SU-DHL-6 (cell line): ENCODE data around the gene WNT16.

Experiments
- H2AFZ ChIP-seq: fragments of 200-600 bp; sonication (generic); 2 replicates; pipeline ENCODE4 v1.6.1; 2014; ENCODE audit warnings: low read depth, mild to moderate bottlenecking, moderate library complexity, mixed read lengths, antibody characterized with exemption, low read length; ENCODE audit not compliant: severe bottlenecking
- H3F3A ChIP-seq: fragments of 200-600 bp; shearing (Covaris generic); 2 replicates; pipeline ENCODE4 v1.6.0; 2016; ENCODE audit warnings: antibody characterized with exemption, mild to moderate bottlenecking; ENCODE audit not compliant: insufficient read depth
- H3K27ac ChIP-seq: fragments of 200-600 bp; sonication (generic); 2 replicates; pipeline ENCODE4 v1.5.1; 2016; ENCODE audit warnings: low read depth, mild to moderate bottlenecking, low read length, moderate library complexity, mixed read lengths
- H3K27me3 ChIP-seq: fragments of 200-600 bp; sonication (generic), shearing (Covaris generic); 2 replicates; pipeline ENCODE4 v1.6.0; 2014; ENCODE audit warnings: mild to moderate bottlenecking, low read length
- H3K36me3 ChIP-seq: fragments of 200-600 bp; sonication (generic); 2 replicates; pipeline ENCODE4 v1.6.1; 2014; ENCODE audit warnings: mild to moderate bottlenecking, low read length, mixed read lengths
- H3K4me2 ChIP-seq: fragments of 300-600, 200-600 bp; shearing (Covaris generic), sonication (generic); 2 replicates; pipeline ENCODE4 v1.6.0; 2014; ENCODE audit warnings: low read length, low read depth, mild to moderate bottlenecking; ENCODE audit not compliant: poor library complexity, severe bottlenecking
- H3K4me3 ChIP-seq: fragments of 200-600 bp; sonication (generic); 2 replicates; pipeline ENCODE4 v1.5.1; 2014; ENCODE audit warnings: antibody characterized with exemption, low read length, mild to moderate bottlenecking, mixed read lengths; ENCODE audit not compliant: insufficient read depth, poor library complexity, severe bottlenecking
- H3K79me2 ChIP-seq: fragments of 200-600 bp; sonication (generic); 2 replicates; pipeline ENCODE4 v1.6.1; 2014; ENCODE audit warnings: mild to moderate bottlenecking, low read length, moderate library complexity; ENCODE audit not compliant: insufficient read depth
- H3K9ac ChIP-seq: fragments of 200-600 bp; sonication (generic); 2 replicates; pipeline ENCODE4 v1.7.0; 2014; ENCODE audit warnings: mild to moderate bottlenecking, low read length
- H3K9me2 ChIP-seq: fragments of 200-600 bp; sonication (generic); replicated peaks from 2 replicates; pipeline ENCODE4 v1.6.1; 2014; ENCODE audit warnings: low read length; ENCODE audit not compliant: insufficient read depth
- H3K9me3 ChIP-seq: fragments of 200-600 bp; sonication (generic); 2 replicates; pipeline ENCODE4 v1.6.1; 2014; ENCODE audit warnings: low read length, mixed read lengths; ENCODE audit not compliant: insufficient read depth
- H4K20me1 ChIP-seq: fragments of 200-600 bp; sonication (generic); 2 replicates; pipeline ENCODE4 v1.6.1; 2014; ENCODE audit warnings: low read depth, mild to moderate bottlenecking, antibody characterized with exemption, low read length, moderate library complexity, mixed read lengths
- CTCF ChIP-seq: fragments of 200-600 bp; sonication (generic); IDR thresholded peaks from one replicate; pipeline ENCODE4 v1.5.1; 2017; ENCODE audit warnings: antibody characterized with exemption, mild to moderate bottlenecking, low read length, moderate library complexity; ENCODE audit not compliant: insufficient read depth, poor library complexity, severe bottlenecking
- EZH2phosphoT487 ChIP-seq: fragments of 200-600 bp; sonication (generic), shearing (Covaris generic); conservative IDR thresholded peaks from 2 replicates; pipeline ENCODE4 v1.6.1; 2018; ENCODE audit warnings: mild to moderate bottlenecking, antibody characterized with exemption, low read length, moderate library complexity, mixed read lengths

WNT16 gene

GRCh38 chr7:121341933-121342332 lies 13.1 kb downstream of the WNT16 start:
- H3K9me2 ChIP-seq, result no peaks in the 10 kb centered on the region
- H3K4me2 ChIP-seq, result no peak overlapping the region

GRCh38 chr7:121342631-121343030 lies 13.8 kb downstream of the WNT16 start:
- no peaks in the 10 kb centered on the region for H3K79me2 ChIP-seq
- no peak overlapping the region for H3K4me2 ChIP-seq
- H4K20me1 ChIP-seq, result no peaks in the 10 kb centered on the region
- H3K9me2 ChIP-seq, result no peaks in the 10 kb centered on the region
- H3K4me3 ChIP-seq, result no peak overlapping the region
- H3K27me3 ChIP-seq, result no peaks in the 10 kb centered on the region
- H3K9ac ChIP-seq, result no peak overlapping the region
- TF ChIP-seq EZH2phosphoT487, result no peak
- H3K9me3 ChIP-seq, result no peaks in the 10 kb centered on the region
- no peak overlapping the region for H3K27ac ChIP-seq
- H3F3A ChIP-seq, result no peaks in the 10 kb centered on the region
- H3K36me3 ChIP-seq, result no peaks in the 10 kb centered on the region
- H2AFZ ChIP-seq, result no peak overlapping the region

More at GRCh38 chr7:121341933-121342332, 13.1 kb downstream of the WNT16 start:
- TF ChIP-seq CTCF (no peak), EZH2phosphoT487 (no peak)
- Histone ChIP-seq H3K79me2 (no peaks in the 10 kb centered on the region), H3F3A (no peaks in the 10 kb centered on the region), H3K36me3 (no peaks in the 10 kb centered on the region), H3K9me3 (no peaks in the 10 kb centered on the region), H3K27me3 (no peaks in the 10 kb centered on the region), H2AFZ (no peak overlapping the region), H3K4me3 (no peak overlapping the region), H3K27ac (no peak overlapping the region), H4K20me1 (no peaks in the 10 kb centered on the region), H3K9ac (no peak overlapping the region)

GRCh38 chr7:121343302-121343701 lies 14.5 kb downstream of the WNT16 start:
- no peak for TF ChIP-seq EZH2phosphoT487
- TF ChIP-seq CTCF, result no peak
- Histone ChIP-seq H3K4me3 (no peak overlapping the region), H3K27me3 (no peaks in the 10 kb centered on the region), H2AFZ (no peak overlapping the region), H3K9me3 (no peaks in the 10 kb centered on the region), H3K27ac (no peak overlapping the region), H4K20me1 (no peaks in the 10 kb centered on the region), H3K4me2 (no peak overlapping the region), H3K36me3 (peaks cover under 1% of the 10 kb centered on the region; the same call in 1 of the 2 replicates), H3K9ac (no peak overlapping the region), H3K9me2 (no peaks in the 10 kb centered on the region), H3K79me2 (no peaks in the 10 kb centered on the region), H3F3A (no peaks in the 10 kb centered on the region)

GRCh38 chr7:121344093-121344492 lies 15.3 kb downstream of the WNT16 start:
- no peaks in the 10 kb centered on the region for H3K27me3 ChIP-seq
- TF ChIP-seq CTCF (no peak), EZH2phosphoT487 (no peak)
- peaks cover 4% of the 10 kb centered on the region; the same call in 1 of the 2 replicates for H3K36me3 ChIP-seq
- H4K20me1 ChIP-seq, result no peaks in the 10 kb centered on the region
- H3K9me3 ChIP-seq, result no peaks in the 10 kb centered on the region
- H3K4me2 ChIP-seq, result no peak overlapping the region
- H3K4me3 ChIP-seq, result no peak overlapping the region
- H3K9ac ChIP-seq, result no peak overlapping the region
- no peak overlapping the region for H2AFZ ChIP-seq
- no peaks in the 10 kb centered on the region for H3K9me2 ChIP-seq
- H3F3A ChIP-seq, result no peaks in the 10 kb centered on the region
- no peak overlapping the region for H3K27ac ChIP-seq
- no peaks in the 10 kb centered on the region for H3K79me2 ChIP-seq
